ENCODE measurements around the gene DLGAP1.

The DLGAP1 gene

GRCh38 chr18:4236940-4237663 lies 218.0 kb downstream of the DLGAP1 start:
- no peak for DNase-seq

GRCh38 chr18:4233468-4233867 lies 221.6 kb downstream of the DLGAP1 start:
- no peak for DNase-seq

GRCh38 chr18:4232656-4233055 lies 222.5 kb downstream of the DLGAP1 start:
- no peak for DNase-seq

- DNase-seq, result no peak
Measured at GRCh38 chr18:4231260-4231659, 223.8 kb downstream of the DLGAP1 start.

- DNase-seq, result no peak
Measured at GRCh38 chr18:4230450-4231168, 224.5 kb downstream of the DLGAP1 start.

- no peak for DNase-seq
Measured at GRCh38 chr18:4224031-4224704, 230.9 kb downstream of the DLGAP1 start.

GRCh38 chr18:4211111-4211837 lies 243.8 kb downstream of the DLGAP1 start:
- DNase-seq, result no peak

- no peak for DNase-seq
Measured at GRCh38 chr18:4208366-4208765, 246.7 kb downstream of the DLGAP1 start.

- DNase-seq, result no peak
Measured at GRCh38 chr18:4207383-4207985, 247.6 kb downstream of the DLGAP1 start.

- no peak for DNase-seq
Measured at GRCh38 chr18:4204438-4204720, 250.7 kb downstream of the DLGAP1 start.

GRCh38 chr18:4203568-4204437 lies 251.3 kb downstream of the DLGAP1 start:
- DNase-seq, result no peak

- DNase-seq, result no peak
Measured at GRCh38 chr18:4200399-4200798, 254.7 kb downstream of the DLGAP1 start.

GRCh38 chr18:4198956-4199355 lies 256.2 kb downstream of the DLGAP1 start:
- DNase-seq, result no peak

- DNase-seq, result no peak
Measured at GRCh38 chr18:4196351-4196750, 258.8 kb downstream of the DLGAP1 start.

GRCh38 chr18:4193086-4193485 lies 262.0 kb downstream of the DLGAP1 start:
- DNase-seq, result no peak

GRCh38 chr18:4181882-4182568 lies 273.1 kb downstream of the DLGAP1 start:
- DNase-seq, result no peak

- DNase-seq, result no peak
Measured at GRCh38 chr18:4181086-4181485, 274.0 kb downstream of the DLGAP1 start.

GRCh38 chr18:4172196-4173100 lies 282.7 kb downstream of the DLGAP1 start:
- DNase-seq, result no peak

GRCh38 chr18:4157352-4157751 lies 297.8 kb downstream of the DLGAP1 start:
- no peak for DNase-seq

GRCh38 chr18:4146797-4147196 lies 308.3 kb downstream of the DLGAP1 start:
- no peak for DNase-seq

Data from stimulated activated CD4-positive, alpha-beta T cell treated with anti-CD3 and anti-CD28 coated beads, Interleukin-4, amount 100 ng/mL, for 1 hour (primary cell).